Stimulated activated CD4-positive, alpha-beta T cell treated with anti-CD3 and anti-CD28 coated beads, Interleukin-4, amount 100 ng/mL, for 1 hour (primary cell): ENCODE results near the gene ACO1.

Source experiments
- DNase-seq: peaks from one replicate; pipeline ENCODE4 v3.0.0-alpha.2; 2020

The ACO1 gene

GRCh38 chr9:32502464-32502863 is 118.0 kb downstream of the ACO1 start:
- no peak for DNase-seq

- no peak for DNase-seq
These were observed 118.6 kb downstream of the ACO1 start for GRCh38 chr9:32503008-32503407.
